ENCODE results near the gene TACC2.

DNA sequence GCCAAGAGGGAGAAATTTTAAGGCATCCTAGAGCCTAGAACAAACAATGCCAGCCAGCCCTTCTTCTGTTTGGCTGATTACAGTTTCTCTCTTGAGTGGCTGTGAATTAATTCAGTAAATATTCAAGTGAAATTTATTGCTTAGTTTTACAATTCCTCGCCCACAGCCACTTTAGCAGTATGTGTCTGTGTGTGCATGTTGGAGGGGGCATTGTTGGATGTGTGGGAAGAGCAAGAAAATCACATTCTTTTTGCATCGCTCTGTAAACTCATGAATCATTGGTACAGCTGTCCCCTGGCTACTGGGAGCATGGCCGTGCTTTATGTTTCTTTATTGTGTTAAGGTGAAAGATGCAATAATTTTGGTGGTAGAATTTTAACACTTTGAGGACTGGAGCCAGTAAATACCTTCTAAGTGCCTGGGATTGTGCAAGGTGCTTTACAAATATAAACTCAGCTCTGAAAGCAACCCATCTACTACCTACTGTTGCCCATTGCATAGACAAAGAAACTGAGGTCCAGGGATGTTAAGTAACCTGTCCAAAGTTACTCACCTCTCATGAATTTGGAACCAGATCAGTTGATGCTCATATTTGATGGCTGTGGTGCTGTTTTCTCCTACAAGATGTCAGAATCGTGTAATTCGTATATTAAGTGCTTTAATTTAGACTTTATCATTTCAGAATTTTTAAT lies 192.2 kb downstream of the TACC2 start:
- TF ChIP-seq CTCF (IDR thresholded peaks at IDR 0.05), result no peak
- no peak for TF ChIP-seq POLR2A (IDR thresholded peaks at IDR 0.05)

Data from vagina (tissue), 2 donors.